Measurements from ENCODE around the gene DGKI.

The DGKI gene

DNA sequence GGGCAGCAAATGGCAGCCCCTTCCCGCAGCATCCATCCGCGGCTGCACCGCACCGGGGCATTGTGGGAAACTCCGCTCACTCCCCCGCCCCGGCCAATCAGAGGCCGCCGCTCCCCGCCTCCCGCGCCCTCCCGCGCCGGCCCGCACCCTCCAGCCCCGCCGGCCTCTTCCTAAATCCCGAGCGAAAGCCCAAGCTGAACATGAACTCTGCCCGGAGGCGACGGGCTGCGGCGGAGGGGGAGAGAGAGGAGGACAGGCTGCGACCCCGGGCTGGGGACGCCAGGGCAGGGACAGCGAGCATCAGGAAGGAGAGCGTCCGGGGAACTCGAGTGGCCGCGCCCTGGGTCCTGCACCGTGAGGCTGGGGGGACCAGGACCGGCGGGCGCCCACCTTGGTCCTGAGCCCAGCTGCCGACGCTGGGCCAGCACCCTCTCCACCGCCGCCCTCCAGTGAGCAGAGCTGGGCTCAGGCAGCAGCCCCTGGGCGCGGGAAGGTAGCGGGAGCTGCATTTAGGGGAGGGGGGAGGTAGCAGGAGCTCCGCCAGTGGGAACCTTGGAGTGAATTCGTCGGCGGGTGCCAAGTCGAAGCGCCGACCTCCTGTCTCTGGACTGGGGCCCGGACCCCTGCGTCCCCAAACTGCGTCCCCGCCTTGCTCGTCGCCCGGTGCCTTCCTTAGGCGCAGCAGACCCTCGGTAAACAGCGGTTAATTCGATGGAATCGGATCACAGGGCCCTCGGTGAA, at the start of gene DGKI:
DGKI (minus strand) TSS at position 148 of the 741 bp plus-strand sequence.
- no peak for DNase-seq

DNA sequence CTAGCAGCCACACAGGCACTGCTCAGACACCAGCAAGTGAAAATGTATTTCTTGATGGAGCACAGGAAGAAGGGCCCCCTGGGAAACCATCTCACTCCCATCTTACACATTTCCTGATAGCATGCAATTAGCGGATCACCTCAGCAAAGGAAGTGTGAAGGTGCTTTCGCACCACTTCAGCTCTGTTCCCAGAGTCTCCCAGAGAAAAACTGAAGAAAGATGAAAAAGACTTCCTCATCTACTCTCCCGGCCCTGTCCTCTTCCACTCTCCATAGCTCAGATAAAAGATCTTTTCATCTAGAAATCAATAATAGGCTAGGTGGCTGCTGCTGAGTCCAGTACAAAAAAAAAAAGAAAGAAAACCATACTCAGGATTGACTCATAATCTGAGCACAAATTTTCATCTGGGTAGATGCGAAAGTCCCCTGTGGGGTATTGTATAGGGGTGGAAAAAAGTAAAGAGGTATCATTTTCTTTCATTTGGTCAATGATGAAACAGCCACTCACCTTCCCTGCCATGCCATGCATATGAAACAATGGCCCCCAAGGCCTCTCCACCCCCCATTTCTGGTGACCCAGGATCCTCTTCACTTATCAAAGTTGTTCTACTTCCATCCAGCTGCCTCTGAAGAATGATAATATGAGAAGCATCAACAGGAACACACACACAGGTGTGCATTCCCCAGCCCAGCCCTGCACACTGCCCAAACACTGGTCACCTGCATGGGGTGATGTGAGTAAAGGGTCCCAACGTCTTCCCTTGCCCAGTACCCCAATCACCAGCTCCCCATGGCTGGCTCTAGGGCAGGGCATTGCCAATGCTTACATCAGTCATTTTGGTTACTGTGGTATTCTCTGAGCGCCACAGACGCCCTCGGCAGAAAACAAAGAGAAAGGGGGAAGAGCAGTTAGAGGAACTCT, 48.8 kb upstream of the DGKI start:
- DNase-seq, result no peak

DNA sequence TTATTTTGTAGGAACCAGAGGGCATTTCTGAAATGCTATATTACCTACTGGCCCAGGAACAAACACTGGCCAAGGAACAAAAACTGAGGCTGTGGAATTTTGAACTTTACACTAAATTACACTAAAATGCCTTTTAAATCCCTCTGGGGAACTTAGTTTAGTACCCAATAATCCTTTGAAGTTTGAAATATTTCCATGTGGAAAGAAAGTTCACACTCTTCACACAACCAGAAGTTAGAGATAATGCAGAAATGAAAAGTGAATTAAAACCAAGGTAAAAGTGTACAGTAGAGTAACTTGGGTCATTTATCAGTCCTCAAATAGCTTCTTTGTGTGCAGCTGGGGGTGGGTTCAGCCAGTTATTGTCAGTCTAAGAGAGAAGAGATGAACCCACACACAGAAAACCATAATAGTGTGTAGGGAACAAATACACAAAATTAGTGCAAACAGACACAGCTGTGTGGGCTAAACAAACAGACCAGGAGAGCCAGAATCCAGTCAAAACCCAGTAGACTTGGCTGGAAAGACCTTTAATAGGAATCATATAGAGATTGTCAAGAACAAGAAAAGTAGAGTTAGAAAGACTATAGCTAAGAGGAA, 46.5 kb upstream of the DGKI start:
- DNase-seq, result no peak

DNA sequence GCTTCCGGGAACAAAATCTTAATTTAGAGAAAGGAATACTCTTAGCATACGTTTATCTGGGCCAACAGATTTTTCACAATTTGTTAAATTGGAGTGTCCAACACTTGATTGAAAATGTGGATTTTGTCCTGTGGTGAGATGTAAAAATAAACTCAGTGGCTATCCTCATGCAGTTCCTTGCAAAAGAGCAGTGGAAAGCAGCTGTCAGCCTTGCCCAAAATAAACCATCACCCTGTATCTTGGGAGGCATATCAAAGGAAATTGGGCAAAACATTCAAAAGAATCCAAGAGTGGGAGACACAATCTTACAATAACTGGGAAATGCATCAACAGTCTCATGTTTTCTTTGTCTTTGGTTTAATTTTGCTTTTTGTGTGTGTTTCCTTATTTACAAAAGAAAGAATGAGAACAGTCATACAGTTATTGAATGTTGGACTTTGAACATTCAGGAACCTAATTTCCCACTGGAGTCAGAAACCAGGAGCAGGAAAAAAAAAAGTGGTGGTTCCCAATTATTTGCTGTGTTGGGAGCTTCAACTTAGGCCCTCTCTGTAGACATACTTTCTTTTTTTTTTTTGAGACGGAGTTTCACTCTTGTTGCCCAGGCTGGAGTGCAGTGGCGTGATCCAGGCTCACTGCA, 44.4 kb upstream of the DGKI start:
- DNase-seq, result no peak

DNA sequence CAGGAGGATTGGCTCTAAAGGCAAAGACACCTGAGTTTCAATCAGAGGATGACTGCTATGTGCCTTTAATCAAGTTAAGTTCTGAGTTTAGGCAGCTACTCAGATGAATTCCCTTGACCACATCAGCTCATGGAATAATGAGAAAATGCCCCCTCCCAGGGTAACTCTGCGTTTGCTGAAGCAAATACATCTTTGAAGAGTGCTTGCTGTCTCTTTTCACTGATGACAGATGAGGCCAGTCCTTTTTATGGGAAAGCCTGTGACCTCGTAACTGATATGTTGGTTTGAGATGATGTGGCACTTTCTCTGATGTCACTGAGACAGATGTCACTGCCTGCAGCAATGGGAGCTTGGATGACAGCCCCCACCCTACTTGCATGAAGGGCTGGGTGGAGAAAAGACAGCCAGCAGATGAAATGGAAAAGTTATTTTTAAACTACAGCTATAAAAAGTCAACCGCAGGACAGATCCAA, 43.7 kb upstream of the DGKI start:
- DNase-seq, result no peak

DNA sequence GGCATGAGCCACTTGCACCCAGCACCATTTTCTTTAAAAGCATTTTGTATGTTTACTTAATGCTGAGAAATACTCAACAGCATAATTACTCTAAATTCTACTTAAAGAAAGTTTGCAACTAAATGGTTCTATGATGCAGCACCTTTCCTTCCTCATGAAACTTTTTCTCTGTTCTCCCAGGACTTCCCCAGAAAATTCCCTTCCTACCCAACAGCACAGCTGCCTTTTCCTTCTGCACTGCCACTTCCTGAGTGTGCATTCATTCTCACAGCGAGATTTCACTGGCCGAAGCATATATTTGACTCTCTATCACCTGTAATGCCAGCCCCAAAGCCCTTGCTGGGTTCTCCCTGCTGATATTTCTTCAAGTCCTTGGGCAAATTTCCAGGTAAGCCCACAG, 41.5 kb upstream of the DGKI start:
- DNase-seq, result no peak

DNA sequence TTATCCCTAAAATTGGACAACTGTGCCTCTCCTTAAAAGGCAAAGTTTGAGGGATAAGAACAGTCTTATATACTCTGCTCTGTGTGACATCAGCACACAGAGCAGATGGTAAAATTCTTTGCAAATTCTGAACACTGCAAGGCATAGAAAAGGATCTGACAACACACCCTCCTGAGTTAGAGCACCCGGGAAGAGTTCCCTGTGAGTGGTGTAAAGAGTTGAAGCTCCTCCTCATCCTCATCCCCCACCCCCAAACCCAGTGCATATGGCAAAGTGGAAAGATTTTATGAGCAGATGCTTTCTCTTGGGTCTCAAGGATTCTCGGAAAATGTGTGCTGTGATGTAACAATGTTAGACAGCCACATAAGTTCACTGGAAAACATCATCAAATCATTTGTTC, 40.0 kb upstream of the DGKI start:
- no peak for DNase-seq

DNA sequence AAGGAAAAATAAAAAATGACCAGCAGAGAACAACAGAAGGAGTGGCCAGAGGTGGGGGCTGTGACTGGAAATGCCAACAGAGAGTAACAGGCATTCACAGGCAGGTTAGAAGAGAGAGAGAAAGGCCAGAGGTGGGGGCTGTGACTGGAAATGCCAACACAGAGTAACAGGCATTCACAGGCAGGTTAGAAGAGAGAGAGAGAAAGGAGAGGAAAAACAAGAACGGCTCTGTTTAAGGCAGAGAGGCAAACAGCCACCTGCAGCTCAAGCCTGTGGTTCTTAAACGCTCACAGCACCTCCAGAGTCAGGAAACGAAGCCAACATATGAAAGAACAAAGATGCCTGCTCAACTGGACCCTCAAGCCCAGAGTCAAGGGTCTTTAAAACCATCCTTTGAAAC, 39.5 kb upstream of the DGKI start:
- no peak for DNase-seq

DNA sequence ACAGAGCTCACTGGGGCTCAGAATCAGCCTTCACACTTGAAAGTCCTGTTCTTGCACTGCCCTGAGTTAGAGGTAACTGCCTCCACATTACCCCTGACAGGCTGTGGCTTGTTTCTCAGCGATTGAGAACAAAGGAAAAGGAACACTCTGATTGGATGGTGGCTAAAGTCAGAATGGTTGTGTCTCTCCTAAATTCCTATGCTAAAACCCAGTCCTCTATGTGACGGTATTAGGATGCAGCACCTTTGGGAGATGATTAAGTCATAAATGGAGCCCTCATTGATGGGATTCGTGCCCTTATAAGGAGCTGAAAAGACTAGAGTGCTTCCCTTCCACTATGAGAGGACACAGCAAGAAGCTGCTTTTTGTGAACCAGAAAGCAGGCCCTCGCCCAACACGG, 38.9 kb upstream of the DGKI start:
- no peak for DNase-seq

DNA sequence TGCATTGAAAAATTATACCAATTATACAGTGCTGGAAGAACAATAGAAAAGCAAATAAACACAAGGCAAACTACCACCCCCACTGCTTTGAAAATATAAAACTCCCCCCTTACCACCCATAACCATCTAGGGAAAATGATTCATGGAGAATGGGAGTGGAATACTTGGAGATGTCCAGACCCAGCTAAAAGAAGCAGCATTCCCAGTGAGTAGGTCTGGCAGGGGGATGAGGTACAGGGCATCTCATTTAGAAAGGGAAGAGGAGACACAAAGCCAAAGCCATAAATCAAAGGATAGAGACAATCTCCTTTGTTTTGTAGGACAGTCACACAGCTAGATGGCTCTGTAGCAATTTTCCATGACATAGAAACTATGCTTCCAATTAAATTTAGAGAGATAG, 36.0 kb upstream of the DGKI start:
- no peak for DNase-seq

DNA sequence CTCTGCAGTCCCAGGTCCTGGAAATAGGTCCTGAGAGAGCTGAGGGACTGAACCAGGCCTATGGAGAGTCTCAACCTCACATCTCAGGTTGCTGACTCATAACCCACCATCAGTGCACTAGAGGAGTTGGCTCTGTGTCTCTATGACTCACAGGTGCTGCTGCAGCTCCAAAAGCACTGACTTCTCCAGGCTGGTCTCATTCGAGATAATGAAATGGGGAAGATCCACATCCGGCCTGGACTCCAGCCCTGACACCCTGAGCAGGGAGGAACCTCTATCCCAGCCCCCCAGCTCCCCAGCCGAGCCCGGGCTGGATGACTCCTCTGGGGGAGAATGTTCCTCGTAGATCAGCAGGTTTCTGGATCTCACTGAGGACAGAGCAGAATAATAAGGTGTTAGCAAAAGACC, 35.5 kb upstream of the DGKI start:
- no peak for DNase-seq

DNA sequence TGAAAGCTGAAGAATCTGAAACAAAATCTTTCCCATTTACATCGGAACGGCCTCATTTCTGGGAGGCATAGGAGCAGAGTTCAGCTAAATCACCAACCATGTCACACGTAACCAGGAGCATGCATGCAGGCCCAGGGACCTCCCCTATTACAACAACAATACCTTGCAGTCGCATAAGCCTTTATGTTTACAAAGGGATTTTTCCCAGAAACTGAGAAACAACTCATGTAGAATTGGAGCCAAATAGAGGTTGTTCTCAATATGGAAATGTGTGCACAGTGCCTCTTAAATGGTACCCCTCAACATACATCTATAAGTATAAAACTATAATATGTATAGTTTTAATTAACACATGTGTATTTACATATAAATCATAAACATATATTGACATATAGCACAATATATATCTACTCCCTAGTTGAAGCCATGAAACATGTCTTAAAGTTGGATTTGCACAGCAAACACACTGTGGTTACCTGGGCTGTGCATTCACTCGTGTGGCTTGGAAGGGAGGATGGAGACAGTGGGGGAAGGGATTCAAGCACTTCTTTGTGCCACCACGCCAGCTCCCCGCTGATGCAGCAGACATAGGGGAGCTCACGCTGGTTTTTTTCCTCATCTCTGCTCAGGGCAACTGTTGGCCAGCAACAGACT, 35.0 kb upstream of the DGKI start:
- DNase-seq, result no peak

DNA sequence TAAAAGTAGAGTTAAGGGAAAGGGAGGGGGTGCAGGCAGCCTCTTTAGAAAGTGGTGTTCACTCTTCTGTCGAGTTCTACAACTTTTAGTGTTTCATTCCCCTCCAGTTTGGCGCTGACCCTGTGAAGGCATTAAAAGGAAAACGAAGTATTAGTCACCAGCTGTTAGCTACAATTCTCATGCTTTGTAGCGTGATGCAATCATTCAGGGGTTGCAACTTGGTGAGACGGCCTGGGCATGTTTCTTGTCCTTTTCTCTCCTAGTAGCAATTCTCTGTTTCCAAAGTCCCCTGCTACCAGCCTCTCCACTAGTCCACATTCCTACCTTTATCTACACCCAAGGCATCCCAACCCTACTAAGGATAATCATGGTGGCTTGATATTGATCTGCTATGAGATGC, 33.7 kb upstream of the DGKI start:
- no peak for DNase-seq

DNA sequence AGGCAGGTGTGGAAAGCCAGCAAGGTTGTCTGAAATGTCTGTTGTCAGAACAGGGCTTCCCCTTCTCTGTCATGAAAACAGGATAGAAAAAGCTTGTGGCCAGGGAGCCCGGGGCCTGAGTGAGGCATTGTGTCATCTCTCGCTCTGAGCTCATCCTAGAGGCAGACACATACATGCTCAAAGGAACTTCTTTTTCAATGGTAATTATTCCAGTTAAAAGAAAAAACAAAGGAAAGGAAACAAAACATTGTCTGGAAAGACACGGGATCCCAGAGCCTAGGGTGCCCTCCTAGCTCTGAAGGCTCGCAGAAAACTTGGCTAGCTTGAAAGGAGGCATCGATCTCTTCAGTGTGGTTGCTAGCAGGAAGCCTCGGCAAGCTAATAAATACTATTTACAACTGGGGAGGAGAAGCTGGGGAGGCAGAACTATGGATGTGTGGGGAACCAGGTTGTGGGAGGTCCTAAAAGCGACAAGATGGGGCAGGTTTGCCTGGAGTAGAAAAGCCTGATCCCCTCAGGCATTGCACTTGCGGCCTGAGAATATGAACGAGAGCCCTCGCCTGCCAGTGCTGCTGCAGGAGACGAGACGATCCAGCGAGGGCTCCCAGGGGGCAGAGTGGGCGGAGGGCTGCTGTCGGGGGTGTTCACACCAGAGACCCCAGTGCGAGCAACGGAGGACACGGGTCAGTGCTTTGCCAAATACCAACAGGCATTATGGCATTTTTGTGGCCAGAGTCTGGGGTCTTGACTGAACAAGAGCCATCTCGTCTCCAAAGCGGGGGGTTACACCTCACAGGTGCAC, 32.8 kb upstream of the DGKI start:
- DNase-seq, result no peak

DNA sequence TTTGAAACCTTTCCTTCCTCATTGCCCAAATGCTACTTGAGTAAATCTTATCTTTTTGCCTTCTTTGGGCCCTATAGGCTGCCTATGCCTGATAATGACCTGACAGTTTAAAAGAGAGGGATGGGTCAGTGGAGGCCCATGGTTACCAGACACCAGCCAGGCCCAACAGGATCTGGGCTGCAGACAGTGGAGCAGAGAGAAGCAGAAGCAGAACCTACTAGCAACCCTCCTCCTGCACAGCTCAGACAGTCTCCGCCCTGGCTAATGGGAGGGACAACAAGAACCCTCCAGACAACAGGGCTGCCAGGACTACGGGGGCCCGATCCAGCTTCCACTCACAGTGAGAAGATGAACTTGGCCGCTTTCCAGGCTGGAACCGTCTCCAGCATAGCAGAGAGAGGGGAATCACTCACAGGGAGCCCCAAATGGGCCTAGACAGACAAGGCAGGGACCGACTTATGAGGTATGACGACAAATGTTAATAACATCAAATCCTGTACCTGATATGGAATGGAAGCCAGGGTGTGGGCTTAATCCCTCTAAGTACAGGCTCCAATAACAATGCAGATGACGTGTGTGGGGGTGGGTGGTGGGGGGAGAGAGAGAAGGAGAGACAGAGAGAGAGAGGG, 31.7 kb upstream of the DGKI start:
- no peak for DNase-seq

DNA sequence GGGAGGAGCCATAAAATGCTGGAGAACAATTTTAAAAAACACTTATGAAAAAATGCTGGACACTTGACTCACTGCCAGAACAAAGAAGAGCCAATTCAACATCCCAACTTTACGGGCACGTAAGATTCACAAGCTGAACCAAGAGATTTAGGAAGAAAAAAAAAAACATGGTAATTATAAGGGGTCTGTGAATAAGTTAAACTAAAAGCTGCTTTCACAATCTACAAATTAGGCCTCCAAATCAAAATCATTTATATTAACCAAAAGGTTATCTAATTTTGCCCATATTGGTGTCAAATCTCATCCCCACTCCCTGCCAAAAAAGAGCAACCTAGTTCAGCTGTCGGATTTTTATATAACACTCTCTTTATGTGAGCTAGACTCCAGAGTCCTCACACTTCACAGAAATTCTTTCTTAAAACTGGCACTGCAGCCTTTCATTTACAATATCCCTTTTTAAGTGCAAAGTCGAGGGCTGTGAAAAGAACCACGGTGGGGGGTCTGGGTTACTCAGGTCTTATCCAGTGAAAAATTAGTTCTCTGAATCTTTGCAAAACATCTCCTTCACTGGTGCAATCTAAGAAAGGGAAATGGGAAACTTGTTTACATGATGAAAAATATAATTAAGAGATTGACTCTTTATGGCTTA, 30.4 kb upstream of the DGKI start:
- no peak for DNase-seq

DNA sequence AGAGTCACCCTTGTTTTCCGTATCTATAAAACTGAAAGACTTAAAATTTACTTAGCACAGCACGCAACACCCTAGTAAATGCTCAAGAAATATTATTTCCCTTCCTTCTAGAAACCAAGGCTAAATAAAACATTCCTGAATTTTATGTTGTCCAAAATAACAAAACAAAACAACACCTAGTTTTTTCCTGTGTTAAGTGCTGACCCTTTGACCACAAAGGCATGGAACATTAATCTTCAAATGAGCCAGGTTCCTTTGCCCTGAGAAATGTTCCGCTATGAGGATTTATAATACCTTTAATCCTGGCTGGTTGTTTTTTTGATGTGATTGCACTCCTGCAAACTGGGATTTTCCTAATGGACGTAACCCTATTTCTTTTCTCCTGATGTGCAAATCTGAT, 29.0 kb upstream of the DGKI start:
- DNase-seq, result no peak

DNA sequence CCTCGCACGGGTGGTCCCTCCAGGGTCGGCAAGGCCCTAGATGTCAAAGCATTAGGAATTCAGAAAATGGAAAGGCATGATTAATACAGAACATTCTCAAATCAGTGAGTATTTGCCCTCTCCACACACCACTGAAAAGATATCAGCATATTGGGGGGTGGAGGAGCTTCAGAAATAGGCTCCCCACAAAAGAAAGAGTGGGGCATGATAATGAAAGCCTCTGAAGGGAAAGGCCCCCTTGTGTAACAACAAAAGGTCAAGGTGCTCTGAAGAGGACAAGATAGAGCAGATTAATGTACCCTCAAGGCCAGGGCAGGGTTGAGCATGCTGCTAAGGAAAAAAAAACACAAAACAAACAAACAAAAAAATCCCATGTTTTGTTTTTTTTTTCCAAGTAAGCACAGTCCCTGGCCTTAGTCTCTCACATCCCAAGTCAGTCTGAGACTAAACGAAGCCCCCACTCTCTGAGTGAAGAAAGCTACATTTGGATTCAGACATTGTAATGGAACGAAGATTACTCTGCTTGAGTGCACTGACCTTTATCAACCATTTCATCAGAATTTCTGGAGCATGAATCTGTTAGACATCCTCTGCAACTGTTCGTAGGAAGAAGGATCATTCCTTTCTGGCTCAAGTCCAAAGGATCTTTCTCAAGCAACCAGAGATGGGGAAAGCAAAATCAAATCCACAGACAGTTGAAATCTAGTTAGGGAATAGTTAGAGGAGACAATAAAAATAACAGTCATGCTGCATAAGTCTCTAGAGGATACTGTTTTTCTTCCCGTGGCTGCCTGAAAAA, 27.4 kb upstream of the DGKI start:
- DNase-seq, result no peak

DNA sequence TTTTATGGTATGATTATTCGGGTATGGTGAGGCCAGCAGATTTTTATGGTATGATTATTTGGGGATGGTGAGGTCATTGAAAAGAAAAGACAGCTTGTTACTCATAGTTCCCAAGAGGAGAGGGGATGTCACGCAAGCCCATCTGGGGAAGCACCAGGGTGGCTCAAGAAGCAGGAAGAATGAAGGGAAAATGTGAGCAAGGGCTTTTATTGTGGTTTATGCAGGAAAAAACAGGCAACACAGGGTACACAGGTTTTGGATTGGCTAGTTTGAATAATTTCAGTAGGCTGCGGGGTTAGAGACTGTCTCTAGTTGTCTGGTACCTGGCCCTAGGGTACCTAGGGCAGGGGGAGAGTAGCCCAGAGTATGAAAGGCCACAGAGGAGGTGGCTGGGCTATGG, 26.8 kb upstream of the DGKI start:
- DNase-seq, result no peak

Measured in DMS153 (cell line).